HAP-1 (cell line): ENCODE measurements around the gene SPTBN5.
A peak's percentile ranks its signal among the peaks of the same experiment; 100 is the strongest.

Experiments used
- DNase-seq, 2 experiments: peaks; one replicate each; pipeline ENCODE4 v3.0.0-alpha.2; 2016 to 2020; ENCODE audit warnings: low spot score in 2 of 2
- H3K27me3 ChIP-seq: fragments of 250-450 bp; sonication (Bioruptor Pico); 2 replicates; pipeline ENCODE4 v1.5.1; 2020; ENCODE audit warnings: low read depth, mild to moderate bottlenecking, moderate library complexity
- H3K36me3 ChIP-seq: fragments of 250-450 bp; sonication (Bioruptor Pico); replicated peaks from 2 replicates; pipeline ENCODE4 v1.5.1; 2020; ENCODE audit warnings: mild to moderate bottlenecking
- H3K4me1 ChIP-seq: fragments of 250-450 bp; sonication (Bioruptor Pico); 2 replicates; pipeline ENCODE4 v1.5.1; 2020; ENCODE audit warnings: mild to moderate bottlenecking
- H3K4me3 ChIP-seq: fragments of 250-450 bp; sonication (Bioruptor Pico); 2 replicates; pipeline ENCODE4 v1.5.1; 2020; ENCODE audit warnings: mild to moderate bottlenecking, moderate library complexity
- H3K9me3 ChIP-seq: fragments of 250-450 bp; sonication (Bioruptor Pico); 2 replicates; pipeline ENCODE4 v1.5.1; 2020; ENCODE audit warnings: mild to moderate bottlenecking, moderate library complexity
- in situ Hi-C: fragments of 300-500 bp; cut with MboI; formaldehyde crosslinking; loops from 3 replicates; pipeline ENCODE4 v1.14.3; 2020; ENCODE audit warnings: low sequenced_read_pairs, inconsistent platforms, mixed read lengths

SPTBN5 gene

GRCh38 chr15:41905036-41905793 lies 11.4 kb upstream of the SPTBN5 start:
- Histone ChIP-seq H3K27me3 (no peaks in the 10 kb centered on the region), H3K4me1 (no peaks in the 10 kb centered on the region), H3K4me3 (no peak overlapping the region), H3K9me3 (no peaks in the 10 kb centered on the region), H3K36me3 (peaks cover 16% of the 10 kb centered on the region)
- in situ Hi-C loops = no loop called here
- no peak for DNase-seq

- H3K4me1 ChIP-seq = no peaks in the 10 kb centered on the region
- DNase-seq = peak; percentile 52 to 78
Measured at GRCh38 chr15:41904541-41905005, 10.7 kb upstream of the SPTBN5 start.

GRCh38 chr15:41903782-41904181 lies 9.9 kb upstream of the SPTBN5 start:
- DNase-seq = no peak
- H3K9me3 ChIP-seq = no peaks in the 10 kb centered on the region
- in situ Hi-C loops = no loop called here
- H3K4me1 ChIP-seq = no peaks in the 10 kb centered on the region
- peaks cover 10% of the 10 kb centered on the region for H3K36me3 ChIP-seq
- no peaks in the 10 kb centered on the region for H3K27me3 ChIP-seq
- no peak overlapping the region for H3K4me3 ChIP-seq

More at GRCh38 chr15:41904541-41905005, 10.7 kb upstream of the SPTBN5 start:
- no peaks in the 10 kb centered on the region for H3K9me3 ChIP-seq
- in situ Hi-C loops = no loop called here
- no peak overlapping the region for H3K4me3 ChIP-seq
- no peaks in the 10 kb centered on the region for H3K27me3 ChIP-seq
- H3K36me3 ChIP-seq = peaks cover 15% of the 10 kb centered on the region

GRCh38 chr15:41901431-41901830 lies 7.6 kb upstream of the SPTBN5 start:
- no peaks in the 10 kb centered on the region for H3K27me3 ChIP-seq
- peaks cover 1% of the 10 kb centered on the region for H3K36me3 ChIP-seq
- no peaks in the 10 kb centered on the region for H3K9me3 ChIP-seq
- H3K4me1 ChIP-seq = no peaks in the 10 kb centered on the region
- no peak overlapping the region for H3K4me3 ChIP-seq
- in situ Hi-C loops = no loop called here
- DNase-seq = no peak

- in situ Hi-C loops = no loop called here
- Histone ChIP-seq H3K4me3 (no peak overlapping the region), H3K9me3 (no peaks in the 10 kb centered on the region), H3K4me1 (no peaks in the 10 kb centered on the region), H3K36me3 (no peaks in the 10 kb centered on the region), H3K27me3 (no peaks in the 10 kb centered on the region)
- DNase-seq = no peak
Measured at GRCh38 chr15:41900526-41901380, 6.9 kb upstream of the SPTBN5 start.

- Histone ChIP-seq H3K4me3 (no peak overlapping the region), H3K9me3 (no peaks in the 10 kb centered on the region), H3K4me1 (no peaks in the 10 kb centered on the region), H3K27me3 (no peaks in the 10 kb centered on the region), H3K36me3 (no peaks in the 10 kb centered on the region)
- in situ Hi-C loops = no loop called here
- no peak for DNase-seq
Measured at GRCh38 chr15:41899854-41900442, 6.1 kb upstream of the SPTBN5 start.

- in situ Hi-C loops = no loop called here
- Histone ChIP-seq H3K27me3 (no peaks in the 10 kb centered on the region), H3K4me3 (no peak overlapping the region), H3K36me3 (no peaks in the 10 kb centered on the region), H3K4me1 (no peaks in the 10 kb centered on the region), H3K9me3 (no peaks in the 10 kb centered on the region)
- no peak for DNase-seq
Measured at GRCh38 chr15:41897363-41897799, 3.5 kb upstream of the SPTBN5 start.

- Histone ChIP-seq H3K4me1 (no peaks in the 10 kb centered on the region), H3K9me3 (no peaks in the 10 kb centered on the region), H3K27me3 (no peaks in the 10 kb centered on the region), H3K36me3 (no peaks in the 10 kb centered on the region), H3K4me3 (no peak overlapping the region)
- DNase-seq = no peak
- in situ Hi-C loops = no loop called here
Measured at GRCh38 chr15:41896566-41896965, 2.7 kb upstream of the SPTBN5 start.

GRCh38 chr15:41895957-41896356 lies 2.1 kb upstream of the SPTBN5 start:
- in situ Hi-C loops = no loop called here
- H3K4me3 ChIP-seq = no peak overlapping the region
- no peak for DNase-seq
- no peaks in the 10 kb centered on the region for H3K4me1 ChIP-seq
- H3K36me3 ChIP-seq = no peaks in the 10 kb centered on the region
- H3K9me3 ChIP-seq = no peaks in the 10 kb centered on the region
- no peaks in the 10 kb centered on the region for H3K27me3 ChIP-seq

GRCh38 chr15:41895491-41895890 lies 1.6 kb upstream of the SPTBN5 start:
- Histone ChIP-seq H3K4me3 (no peak overlapping the region), H3K36me3 (no peaks in the 10 kb centered on the region), H3K9me3 (no peaks in the 10 kb centered on the region), H3K4me1 (no peaks in the 10 kb centered on the region), H3K27me3 (no peaks in the 10 kb centered on the region)
- DNase-seq = no peak
- in situ Hi-C loops = no loop called here

GRCh38 chr15:41894791-41895463 lies 1.1 kb upstream of the SPTBN5 start:
- in situ Hi-C loops = no loop called here
- Histone ChIP-seq H3K9me3 (no peaks in the 10 kb centered on the region), H3K4me1 (no peaks in the 10 kb centered on the region), H3K27me3 (no peaks in the 10 kb centered on the region), H3K36me3 (no peaks in the 10 kb centered on the region), H3K4me3 (no peak overlapping the region)
- DNase-seq = no peak

GRCh38 chr15:41894251-41894790 lies 468 bp upstream of the SPTBN5 start:
- Histone ChIP-seq H3K36me3 (no peaks in the 10 kb centered on the region), H3K27me3 (no peaks in the 10 kb centered on the region), H3K4me3 (no peak overlapping the region), H3K9me3 (no peaks in the 10 kb centered on the region), H3K4me1 (no peaks in the 10 kb centered on the region)
- in situ Hi-C loops = no loop called here
- DNase-seq = no peak

- H3K4me1 ChIP-seq = no peaks in the 10 kb centered on the region
- in situ Hi-C loops = no loop called here
- no peaks in the 10 kb centered on the region for H3K36me3 ChIP-seq
- no peak for DNase-seq
- no peak overlapping the region for H3K4me3 ChIP-seq
- no peaks in the 10 kb centered on the region for H3K27me3 ChIP-seq
- no peaks in the 10 kb centered on the region for H3K9me3 ChIP-seq
Measured at GRCh38 chr15:41892621-41893421, 1.0 kb downstream of the SPTBN5 start.
